SK-N-MC (cell line): ENCODE results near the gene ST6GALNAC6.

Experiments used
- EZH2 ChIP-seq: fragments of 200-600 bp; sonication (generic); IDR thresholded peaks from one replicate; pipeline ENCODE4 v1.6.1; 2017; ENCODE audit warnings: antibody characterized with exemption
- POLR2AphosphoS5 ChIP-seq: IDR thresholded peaks from 2 replicates; pipeline ENCODE4 v1.6.1; 2012; ENCODE audit warnings: mild to moderate bottlenecking, low read depth, low read length, borderline replicate concordance

DNA sequence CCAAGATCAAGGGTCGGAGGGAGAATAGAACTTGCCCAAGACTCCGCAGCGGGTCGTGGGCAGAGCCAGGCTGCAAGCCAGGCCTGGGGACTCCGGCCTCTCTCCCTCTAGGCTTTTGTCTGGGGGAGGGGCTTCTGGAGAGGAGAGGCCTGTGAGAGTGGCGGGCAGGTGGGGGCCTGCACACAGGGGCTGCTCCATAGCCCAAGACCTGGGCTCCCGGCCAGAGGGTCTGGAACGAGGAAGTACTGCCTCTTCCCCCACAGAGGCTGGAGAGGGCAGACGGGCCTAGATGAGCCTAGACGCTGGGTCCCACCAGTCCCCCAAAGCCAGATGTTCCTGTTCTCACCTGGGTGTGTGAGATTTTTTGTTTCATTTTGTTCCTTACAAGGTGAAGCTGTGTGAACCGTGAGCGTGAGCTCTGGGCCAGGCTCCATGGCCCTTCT lies 5.2 kb upstream of the ST6GALNAC6 start:
- no peak for TF ChIP-seq POLR2AphosphoS5
- TF ChIP-seq EZH2 = no peak
